Right lobe of liver (tissue), 4 donors: ENCODE measurements around the gene KCNJ2.

ENCODE experiments used
- CTCF ChIP-seq, 4 donors: fragments of 200-600 bp in 3 of 4; fragments of 450-650 bp in 1 of 4; IDR thresholded peaks; one replicate each; pipeline versions ENCODE4 v1.5.1 to v1.8.0; 2016 to 2022; ENCODE audit warnings: antibody characterized with exemption in 4 of 4, mild to moderate bottlenecking in 2 of 4
- POLR2A ChIP-seq: fragments of 450-650 bp; IDR thresholded peaks from one replicate; pipeline ENCODE4 v1.6.1; 2017; ENCODE audit warnings: antibody characterized with exemption, mild to moderate bottlenecking
- donor health status: DM: no; HTN: no; CAD: no.
- donor health status: DM: no; HTN: no; CAD: no.
- donor health status: DM: no; HTN: yes; CAD: no.

- TF ChIP-seq POLR2A (no peak), CTCF (IDR thresholded peaks at IDR 0.05) (no peak)
Measured at GRCh38 chr17:70172923-70173322, 3.6 kb downstream of the KCNJ2 start.
